Neutrophil (primary cell): Measurements from ENCODE around the gene CTNNA2.

Experiments used
- H3K27ac ChIP-seq: fragments of 200-600 bp; sonication (generic); 2 replicates; pipeline ENCODE4 v1.5.1; 2016; ENCODE audit warnings: mild to moderate bottlenecking, moderate library complexity
- H3K27me3 ChIP-seq: fragments of 200-600 bp; sonication (generic); 2 replicates; pipeline ENCODE4 v1.6.0; 2016; ENCODE audit warnings: mild to moderate bottlenecking
- H3K36me3 ChIP-seq: fragments of 200-600 bp; sonication (generic); 2 replicates; pipeline ENCODE4 v1.5.1; 2017
- H3K4me1 ChIP-seq, 2 experiments: fragments of 200-600 bp in 1 of 2; sonication (generic) in 1 of 2; 1 replicate in 1 of 2; 2 replicates in 1 of 2; pipeline versions ENCODE4 v1.5.1 to v1.6.1; 2013 to 2016; ENCODE audit warnings: low read depth in 1 of 2, low read length in 1 of 2, mild to moderate bottlenecking in 1 of 2, moderate library complexity in 1 of 2; ENCODE audit not compliant: control insufficient read depth in 1 of 2, insufficient read depth in 1 of 2
- H3K4me3 ChIP-seq, 2 experiments: fragments of 200-600 bp in 1 of 2; sonication (generic) in 1 of 2; 1 replicate in 1 of 2; 2 replicates in 1 of 2; pipeline ENCODE4 v1.5.1; 2013 to 2016; ENCODE audit warnings: low read depth in 1 of 2, low read length in 1 of 2, mild to moderate bottlenecking in 1 of 2, moderate library complexity in 1 of 2
- H3K9me3 ChIP-seq: fragments of 200-600 bp; sonication (generic); 2 replicates; pipeline ENCODE4 v1.5.1; 2016
- TF ChIP-seq, protein P1 (sequence below): fragments of 200-600 bp; sonication (generic); IDR thresholded peaks from 2 replicates; pipeline ENCODE4 v1.5.1; 2016; ENCODE audit warnings: antibody characterized with exemption

Gene CTNNA2

DNA sequence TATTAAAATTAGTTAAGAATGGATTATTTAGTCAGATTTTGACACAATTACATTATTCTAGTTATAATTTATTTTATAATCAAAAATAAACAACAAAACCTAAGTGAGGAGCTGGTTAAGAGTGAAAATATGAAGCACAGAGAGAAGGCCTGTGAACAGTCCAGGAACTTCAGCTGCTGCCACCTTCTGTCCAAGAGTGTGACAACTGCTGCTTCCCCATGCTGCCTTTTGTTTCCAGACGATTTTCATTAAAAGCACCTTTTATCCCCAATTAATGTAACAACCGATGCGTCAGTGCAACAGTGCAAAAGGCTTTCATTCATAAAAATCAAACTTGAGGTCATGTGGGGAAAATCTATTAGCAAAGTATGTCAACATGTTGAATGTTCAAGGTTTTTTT lies 363.6 kb downstream of the CTNNA2 start:
- Histone ChIP-seq H3K27me3 (no peaks in the 10 kb centered on the region), H3K4me1 (no peaks in the 10 kb centered on the region), H3K4me3 (no peak overlapping the region), H3K36me3 (no peaks in the 10 kb centered on the region), H3K9me3 (no peaks in the 10 kb centered on the region), H3K27ac (no peak overlapping the region)
- TF ChIP-seq, protein P1, sequence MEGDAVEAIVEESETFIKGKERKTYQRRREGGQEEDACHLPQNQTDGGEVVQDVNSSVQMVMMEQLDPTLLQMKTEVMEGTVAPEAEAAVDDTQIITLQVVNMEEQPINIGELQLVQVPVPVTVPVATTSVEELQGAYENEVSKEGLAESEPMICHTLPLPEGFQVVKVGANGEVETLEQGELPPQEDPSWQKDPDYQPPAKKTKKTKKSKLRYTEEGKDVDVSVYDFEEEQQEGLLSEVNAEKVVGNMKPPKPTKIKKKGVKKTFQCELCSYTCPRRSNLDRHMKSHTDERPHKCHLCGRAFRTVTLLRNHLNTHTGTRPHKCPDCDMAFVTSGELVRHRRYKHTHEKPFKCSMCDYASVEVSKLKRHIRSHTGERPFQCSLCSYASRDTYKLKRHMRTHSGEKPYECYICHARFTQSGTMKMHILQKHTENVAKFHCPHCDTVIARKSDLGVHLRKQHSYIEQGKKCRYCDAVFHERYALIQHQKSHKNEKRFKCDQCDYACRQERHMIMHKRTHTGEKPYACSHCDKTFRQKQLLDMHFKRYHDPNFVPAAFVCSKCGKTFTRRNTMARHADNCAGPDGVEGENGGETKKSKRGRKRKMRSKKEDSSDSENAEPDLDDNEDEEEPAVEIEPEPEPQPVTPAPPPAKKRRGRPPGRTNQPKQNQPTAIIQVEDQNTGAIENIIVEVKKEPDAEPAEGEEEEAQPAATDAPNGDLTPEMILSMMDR: no peak

DNA sequence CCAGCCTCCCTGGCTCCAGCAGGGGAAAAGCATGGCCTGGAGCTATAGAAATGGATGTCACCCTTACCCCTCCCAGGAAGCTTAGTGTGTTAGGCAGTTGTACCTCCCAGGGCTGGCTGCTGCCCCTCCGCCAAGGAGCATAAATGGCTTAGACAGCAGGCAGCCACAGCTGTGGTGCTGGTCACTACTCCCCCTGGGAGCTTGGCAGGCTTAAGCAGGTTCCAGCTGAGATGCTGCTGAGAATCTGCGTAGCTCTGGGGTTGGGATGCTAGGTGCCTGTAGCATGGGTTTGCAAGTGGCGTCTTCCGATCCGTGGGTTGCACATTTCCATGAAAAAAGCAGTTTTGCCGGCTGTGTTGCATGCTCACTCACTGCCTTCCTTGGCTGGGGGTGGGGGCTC lies 369.7 kb downstream of the CTNNA2 start:
- H3K27ac ChIP-seq: no peak overlapping the region
- H3K4me1 ChIP-seq: no peaks in the 10 kb centered on the region
- TF ChIP-seq, protein P1: no peak
- H3K4me3 ChIP-seq: no peak overlapping the region
- no peaks in the 10 kb centered on the region for H3K36me3 ChIP-seq
- H3K27me3 ChIP-seq: no peaks in the 10 kb centered on the region
- no peaks in the 10 kb centered on the region for H3K9me3 ChIP-seq

DNA sequence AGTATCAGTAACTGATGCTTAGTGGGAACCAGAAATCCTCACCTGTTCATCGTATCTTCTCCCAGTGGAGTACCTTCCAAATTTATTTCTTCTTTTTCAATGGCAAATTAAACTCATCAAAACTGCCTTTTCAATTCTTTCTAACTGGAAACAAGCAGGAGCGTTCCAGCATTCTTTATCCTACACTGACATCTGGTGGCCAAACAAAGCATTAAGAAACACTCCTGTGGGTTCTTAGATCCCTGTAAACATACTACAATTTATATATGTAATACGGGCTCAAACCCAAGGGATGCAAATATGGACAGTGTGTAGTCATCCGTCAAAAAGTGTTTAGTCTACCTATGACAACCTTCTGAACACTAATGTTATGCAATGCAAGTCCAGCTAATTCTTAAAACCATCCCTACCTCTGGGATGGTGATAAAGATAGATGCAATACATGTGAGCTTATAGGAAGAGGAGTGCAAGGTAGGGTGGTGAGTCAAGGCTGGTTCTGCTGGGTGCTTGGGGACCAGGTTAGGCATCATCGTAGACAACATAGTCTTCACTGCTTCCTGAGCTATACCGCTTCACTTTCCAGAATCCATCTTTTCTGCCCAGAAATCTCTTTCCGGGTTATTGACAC lies 375.0 kb downstream of the CTNNA2 start:
- Histone ChIP-seq H3K9me3 (no peaks in the 10 kb centered on the region), H3K27ac (no peak overlapping the region), H3K27me3 (no peaks in the 10 kb centered on the region), H3K4me3 (no peak overlapping the region), H3K36me3 (no peaks in the 10 kb centered on the region), H3K4me1 (no peaks in the 10 kb centered on the region)
- TF ChIP-seq, protein P1: no peak

DNA sequence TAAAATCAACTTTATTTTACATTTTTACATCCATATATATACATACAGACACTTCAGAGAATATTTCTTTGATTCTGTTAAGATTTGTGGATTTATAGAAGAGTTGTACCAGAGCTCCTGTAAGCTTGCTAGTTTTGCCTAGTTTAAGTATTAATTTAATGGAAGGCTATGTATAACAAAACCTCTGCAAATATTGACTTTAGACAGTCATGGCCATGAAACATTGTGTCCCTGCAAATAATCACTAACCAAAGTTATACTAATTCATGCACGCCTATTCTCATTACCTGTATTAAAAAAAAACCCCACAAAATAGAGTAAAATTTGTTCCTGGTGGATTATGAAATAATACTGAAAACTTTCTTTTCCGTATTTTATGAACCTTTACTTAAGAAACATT lies 379.3 kb downstream of the CTNNA2 start:
- no peaks in the 10 kb centered on the region for H3K36me3 ChIP-seq
- no peak overlapping the region for H3K27ac ChIP-seq
- no peaks in the 10 kb centered on the region for H3K9me3 ChIP-seq
- H3K27me3 ChIP-seq: no peaks in the 10 kb centered on the region
- no peak overlapping the region for H3K4me3 ChIP-seq
- TF ChIP-seq, protein P1: no peak
- no peaks in the 10 kb centered on the region for H3K4me1 ChIP-seq

DNA sequence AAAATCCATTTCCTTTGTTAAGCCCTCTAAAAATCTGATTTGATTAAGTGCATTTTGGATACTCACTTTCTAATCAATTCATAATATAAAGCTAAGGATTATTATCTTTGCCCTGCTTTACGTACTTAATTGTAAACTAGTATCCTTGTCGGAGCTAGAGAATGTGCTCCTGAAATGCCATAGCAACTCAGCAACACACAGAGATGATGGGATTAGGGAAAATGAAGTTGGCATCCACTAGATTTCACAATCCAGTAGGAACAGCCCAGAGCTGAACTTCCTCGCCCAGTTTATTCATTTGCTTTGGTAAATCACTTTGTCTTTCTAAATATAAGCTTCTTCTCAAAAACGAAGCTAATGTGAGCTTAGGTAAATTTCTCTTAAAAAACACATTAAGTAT lies 386.3 kb downstream of the CTNNA2 start:
- Histone ChIP-seq H3K4me3 (no peak overlapping the region), H3K4me1 (no peaks in the 10 kb centered on the region), H3K27ac (no peak overlapping the region), H3K27me3 (no peaks in the 10 kb centered on the region), H3K36me3 (no peaks in the 10 kb centered on the region), H3K9me3 (no peaks in the 10 kb centered on the region)
- TF ChIP-seq, protein P1: no peak

DNA sequence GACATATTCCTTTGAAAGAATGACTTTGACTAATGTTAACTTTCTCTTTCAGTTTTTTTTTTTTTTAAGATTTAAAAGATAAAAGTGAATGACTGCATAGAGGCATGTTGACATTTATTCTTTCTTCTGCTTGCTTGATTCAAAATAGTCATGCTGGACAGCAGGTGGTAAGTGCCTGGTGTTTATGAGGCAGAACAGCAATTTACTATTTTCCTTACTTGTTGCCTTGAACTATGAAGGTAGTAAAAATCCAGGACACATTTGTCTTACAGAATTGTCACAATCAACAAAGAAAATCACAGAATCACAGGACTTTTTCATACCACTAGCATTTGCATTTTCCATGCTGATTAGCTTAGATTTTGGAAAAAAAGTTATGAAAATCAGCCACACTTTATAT lies 388.3 kb downstream of the CTNNA2 start:
- Histone ChIP-seq H3K36me3 (no peaks in the 10 kb centered on the region), H3K4me1 (no peaks in the 10 kb centered on the region), H3K27ac (no peak overlapping the region), H3K27me3 (no peaks in the 10 kb centered on the region), H3K4me3 (no peak overlapping the region), H3K9me3 (no peaks in the 10 kb centered on the region)
- TF ChIP-seq, protein P1: no peak
